Coronary artery (tissue), 2 donors: ENCODE measurements around the gene SALL4.
"Not testable (repeated sequence)": the region's sequence is repeated elsewhere in the genome, so short reads cannot be mapped to it uniquely, and the experiment has no call there.

Experiments
- DNase-seq: peaks from one replicate; pipeline ENCODE4 v3.0.0-alpha.2; 2017; ENCODE audit warnings: low spot score
- H3K27ac ChIP-seq, 2 donors: fragments of 200-600 bp; sonication (generic); one replicate each; pipeline ENCODE4 v1.5.1; 2016 to 2019
- H3K4me3 ChIP-seq: fragments of 200-600 bp; sonication (generic); 2 replicates; pipeline ENCODE4 v1.5.1; 2016; ENCODE audit warnings: mild to moderate bottlenecking, moderate library complexity
- TF ChIP-seq, protein P1 (sequence below): fragments of 200-600 bp; sonication (generic); IDR thresholded peaks from one replicate; pipeline ENCODE4 v1.5.1; 2019; ENCODE audit warnings: antibody characterized with exemption

SALL4 gene

DNA sequence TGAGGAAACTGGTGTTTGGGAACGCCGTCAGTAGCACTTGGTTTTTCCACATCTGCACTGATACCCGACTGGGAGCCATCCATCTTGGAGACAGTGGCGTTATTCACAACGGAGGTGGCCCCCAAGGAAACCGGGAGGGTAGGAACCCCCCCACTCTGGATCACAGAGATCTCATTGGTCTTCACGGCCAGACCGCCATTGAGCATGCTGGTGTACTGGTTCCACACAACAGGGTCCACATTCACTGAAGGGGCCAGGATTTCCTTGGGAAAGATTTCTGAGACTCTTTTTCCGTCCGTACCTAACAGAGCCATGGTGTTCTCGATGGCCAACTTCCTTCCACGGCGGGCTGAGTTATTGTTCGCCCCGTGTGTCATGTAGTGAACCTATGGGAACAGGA is 18.0 kb downstream of the SALL4 start:
- no peak for DNase-seq
- TF ChIP-seq, protein P1, sequence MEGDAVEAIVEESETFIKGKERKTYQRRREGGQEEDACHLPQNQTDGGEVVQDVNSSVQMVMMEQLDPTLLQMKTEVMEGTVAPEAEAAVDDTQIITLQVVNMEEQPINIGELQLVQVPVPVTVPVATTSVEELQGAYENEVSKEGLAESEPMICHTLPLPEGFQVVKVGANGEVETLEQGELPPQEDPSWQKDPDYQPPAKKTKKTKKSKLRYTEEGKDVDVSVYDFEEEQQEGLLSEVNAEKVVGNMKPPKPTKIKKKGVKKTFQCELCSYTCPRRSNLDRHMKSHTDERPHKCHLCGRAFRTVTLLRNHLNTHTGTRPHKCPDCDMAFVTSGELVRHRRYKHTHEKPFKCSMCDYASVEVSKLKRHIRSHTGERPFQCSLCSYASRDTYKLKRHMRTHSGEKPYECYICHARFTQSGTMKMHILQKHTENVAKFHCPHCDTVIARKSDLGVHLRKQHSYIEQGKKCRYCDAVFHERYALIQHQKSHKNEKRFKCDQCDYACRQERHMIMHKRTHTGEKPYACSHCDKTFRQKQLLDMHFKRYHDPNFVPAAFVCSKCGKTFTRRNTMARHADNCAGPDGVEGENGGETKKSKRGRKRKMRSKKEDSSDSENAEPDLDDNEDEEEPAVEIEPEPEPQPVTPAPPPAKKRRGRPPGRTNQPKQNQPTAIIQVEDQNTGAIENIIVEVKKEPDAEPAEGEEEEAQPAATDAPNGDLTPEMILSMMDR, result no peak
- H3K4me3 ChIP-seq, result no peak overlapping the region
- no peak overlapping the region for H3K27ac ChIP-seq

DNA sequence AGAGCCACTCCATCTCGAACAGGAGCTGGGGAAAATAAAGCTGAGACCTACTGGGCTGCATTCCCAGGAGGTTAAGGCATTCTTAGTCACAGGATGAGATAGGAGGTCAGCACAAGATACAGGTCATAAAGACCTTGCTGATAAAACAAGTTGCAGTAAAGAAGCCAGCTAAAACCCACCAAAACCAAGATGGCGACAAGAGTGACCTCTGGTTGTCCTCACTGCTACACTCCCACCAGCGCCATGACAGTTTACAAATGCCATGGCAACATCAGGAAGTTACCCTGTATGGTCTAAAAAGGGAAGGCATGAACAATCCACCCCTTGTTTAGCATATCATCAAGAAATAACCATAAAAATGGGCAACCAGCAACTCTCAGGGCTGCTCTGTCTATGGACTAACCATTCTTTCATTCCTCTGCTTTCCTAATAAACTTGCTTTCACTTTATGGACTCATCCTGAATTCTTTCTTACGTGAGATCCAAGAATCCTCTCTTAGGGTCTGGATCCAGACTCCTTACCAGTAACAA is 24.0 kb downstream of the SALL4 start:
- not testable (repeated sequence) for H3K27ac ChIP-seq, H3K4me3 ChIP-seq, DNase-seq

DNA sequence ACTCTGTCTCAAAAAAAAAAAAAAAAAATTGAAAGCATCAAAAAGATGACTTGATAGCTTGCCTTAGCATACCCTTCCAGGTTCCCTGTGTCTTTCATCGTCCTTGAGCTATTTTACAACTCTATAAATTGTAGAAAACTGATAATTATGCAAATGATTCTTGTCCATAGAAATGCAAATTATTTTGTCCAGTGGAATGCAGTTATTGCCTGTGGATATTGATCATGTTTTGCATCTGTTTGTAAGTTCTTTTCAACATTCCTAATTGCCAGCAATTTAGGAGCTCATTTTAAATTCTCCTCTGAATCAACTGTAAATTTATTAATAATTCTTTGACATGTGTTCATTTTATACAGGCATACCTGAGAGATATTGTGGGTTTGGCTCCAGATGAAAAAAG is 27.1 kb downstream of the SALL4 start:
- Histone ChIP-seq H3K4me3 (no peak overlapping the region), H3K27ac (no peak overlapping the region)
- no peak for DNase-seq
- TF ChIP-seq, protein P1, result no peak

DNA sequence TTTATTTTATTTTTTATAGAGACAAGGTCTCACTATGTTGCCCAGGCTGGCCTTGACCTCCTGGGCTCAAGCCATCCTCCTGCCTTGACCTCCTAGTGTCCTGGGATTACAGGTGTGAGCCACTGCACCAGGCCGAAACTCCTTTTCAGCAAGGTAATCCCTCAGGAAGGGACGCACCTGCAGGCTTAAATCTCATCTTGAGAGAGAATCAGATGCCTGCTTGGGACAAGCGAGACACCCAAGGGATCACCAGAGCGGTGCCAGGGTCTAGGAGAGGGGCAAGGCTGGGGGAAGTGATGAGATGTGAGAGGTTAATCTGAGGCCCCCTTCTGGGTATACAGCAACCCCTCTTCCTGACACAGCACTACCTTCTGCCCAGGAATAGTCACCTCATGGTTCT is 30.1 kb downstream of the SALL4 start:
- DNase-seq, result no peak
- TF ChIP-seq, protein P1, result no peak
- H3K4me3 ChIP-seq, result no peak overlapping the region
- H3K27ac ChIP-seq, result no peak overlapping the region

DNA sequence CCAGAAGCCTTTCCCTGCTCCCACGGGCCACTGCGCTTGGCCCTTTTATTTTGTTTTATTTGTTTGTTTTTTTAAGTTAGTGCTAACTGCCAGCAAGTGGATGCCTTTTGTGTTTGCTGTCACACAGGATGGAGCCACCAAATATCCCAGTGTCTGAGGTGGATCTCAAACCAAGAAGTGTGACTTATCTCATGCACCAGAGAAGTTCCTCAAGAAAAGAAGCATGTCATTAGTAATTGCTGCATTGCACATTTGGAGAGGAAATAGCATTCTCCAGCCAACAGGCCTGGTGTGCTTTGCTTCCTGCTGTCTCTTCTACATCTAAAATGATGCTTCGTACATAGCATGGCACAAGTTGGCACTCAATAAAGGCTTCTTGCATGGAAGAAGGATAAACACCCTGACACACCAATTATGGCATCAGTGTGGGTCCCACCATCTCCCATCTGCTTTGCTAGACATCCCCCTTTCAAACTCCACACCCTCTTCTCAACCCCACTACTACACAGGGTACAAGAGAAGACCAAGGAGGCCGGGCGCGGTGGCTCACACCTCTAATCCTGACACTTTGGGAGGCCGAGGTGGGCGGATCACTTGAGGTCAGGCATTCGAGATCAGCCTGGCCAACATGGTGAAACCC is 32.2 kb downstream of the SALL4 start:
- Histone ChIP-seq H3K27ac (no peak overlapping the region), H3K4me3 (no peak overlapping the region)
- TF ChIP-seq, protein P1, result no peak
- no peak for DNase-seq

DNA sequence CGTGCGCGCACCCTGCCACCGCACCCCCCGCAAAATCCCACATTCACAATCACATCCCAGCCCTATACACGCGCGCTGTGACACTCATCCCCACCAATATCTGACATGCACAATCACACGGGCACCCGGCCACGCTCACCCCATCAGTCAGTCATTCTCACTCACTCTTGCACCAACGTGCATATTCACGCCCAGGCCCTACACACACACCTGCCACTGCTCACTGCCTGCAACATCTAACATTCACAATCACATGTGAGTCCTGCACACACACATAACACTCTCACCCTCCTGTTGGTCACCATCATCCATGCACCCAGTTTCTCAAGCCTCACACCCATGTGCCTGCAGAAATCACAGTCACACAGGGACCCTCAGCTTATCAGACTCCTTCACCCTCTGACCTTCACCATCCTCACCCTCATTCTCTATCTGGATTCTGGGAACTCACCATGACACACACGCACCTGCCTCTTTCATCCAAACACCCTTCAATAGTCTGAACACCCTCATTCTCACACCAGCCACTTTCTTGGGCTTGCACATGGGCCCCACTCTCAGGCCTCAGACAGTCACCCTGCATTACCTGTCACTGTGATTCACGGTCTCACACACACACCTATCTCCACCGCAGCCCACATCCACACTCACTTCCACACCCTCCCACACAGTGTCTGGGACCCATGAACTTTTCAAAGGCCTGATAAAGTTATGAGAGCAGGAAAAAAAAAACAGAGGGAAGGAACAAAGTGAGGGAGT is 33.4 kb downstream of the SALL4 start:
- no peak for DNase-seq
- peak overlapping the region in 1 of 2 donors; percentile 80 for H3K27ac ChIP-seq
- TF ChIP-seq, protein P1, result no peak
- peak overlapping the region; percentile 91 for H3K4me3 ChIP-seq

DNA sequence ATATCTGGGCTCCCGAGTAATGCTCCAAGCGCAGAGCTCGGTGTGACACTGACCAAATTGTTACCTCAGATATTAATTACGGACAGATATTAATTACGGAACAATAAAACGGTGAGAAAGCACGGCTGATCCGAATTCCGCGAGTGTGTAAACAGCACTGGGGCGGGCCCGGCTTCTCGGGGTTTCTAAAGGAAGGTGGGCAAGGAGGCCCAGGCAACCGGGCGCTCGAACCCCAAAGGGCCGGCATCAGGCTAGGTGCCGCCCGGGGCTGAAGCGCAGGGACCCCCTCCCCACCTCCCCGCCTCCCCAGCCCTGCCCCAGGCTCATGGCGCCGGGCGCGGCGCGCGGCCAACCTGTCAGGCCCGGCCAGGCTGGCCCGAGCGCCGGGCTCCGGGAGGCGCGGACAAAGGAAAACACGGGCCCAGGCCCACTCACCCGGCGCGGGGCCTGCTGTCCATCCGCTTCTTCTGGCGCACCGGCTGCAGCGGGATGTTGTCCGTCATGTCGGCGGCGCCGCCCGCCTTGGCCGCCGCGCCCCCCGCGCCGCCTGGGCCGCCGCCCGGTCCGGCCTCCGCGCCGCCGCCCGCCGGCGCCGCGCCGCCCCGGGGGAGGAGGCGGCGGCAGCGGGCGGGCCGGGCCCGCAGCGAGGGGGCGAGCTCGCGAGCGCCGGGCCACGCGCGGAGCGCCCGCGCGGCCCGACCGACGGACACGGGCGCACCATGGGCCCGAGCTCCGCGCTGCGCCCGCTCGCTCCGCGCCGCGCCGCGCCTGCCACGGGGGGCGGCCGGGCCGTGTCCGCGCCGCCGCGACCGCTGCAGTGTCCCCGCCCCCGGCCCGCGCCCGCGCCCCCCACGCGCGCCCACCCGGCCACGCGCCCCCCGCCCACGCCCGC is 34.2 kb downstream of the SALL4 start, which contains the start of gene ATP9A:
ATP9A (minus strand) TSS at position 524 of the 892 bp plus-strand sequence; CDS start at position 503, 21 bp downstream.
- no peak for DNase-seq
- Histone ChIP-seq H3K27ac (peak within 1 kb of the TSS; percentile 66 to 80), H3K4me3 (peak within 1 kb of the TSS; percentile 91)
- TF ChIP-seq, protein P1, result no peak
